Gastroesophageal sphincter (tissue), 3 donors: Measurements from ENCODE around the gene PLEKHG4B.

Source experiments
- EP300 ChIP-seq: sonication (generic); formaldehyde crosslinking; IDR thresholded peaks from one replicate; pipeline ENCODE4 v1.6.1; 2017; ENCODE audit warnings: antibody characterized with exemption, mild to moderate bottlenecking
- POLR2A ChIP-seq, 2 donors: fragments of 450-650 bp; IDR thresholded peaks; one replicate each; pipeline ENCODE4 v1.6.1; 2017; ENCODE audit warnings: antibody characterized with exemption in 2 of 2, mild to moderate bottlenecking in 2 of 2, moderate library complexity in 1 of 2
- POLR2AphosphoS5 ChIP-seq: sonication (generic); formaldehyde crosslinking; IDR thresholded peaks from one replicate; pipeline ENCODE4 v1.6.1; 2017; ENCODE audit warnings: antibody characterized with exemption
- TF ChIP-seq, protein P1 (sequence below), 4 experiments: fragments of 200-600 bp in 2 of 4; fragments of 450-650 bp in 2 of 4; sonication (generic) in 1 of 4; IDR thresholded peaks; one replicate each; pipeline ENCODE4 v1.5.1; 2017 to 2019; ENCODE audit warnings: antibody characterized with exemption in 4 of 4, mild to moderate bottlenecking in 2 of 4, moderate library complexity in 2 of 4

DNA sequence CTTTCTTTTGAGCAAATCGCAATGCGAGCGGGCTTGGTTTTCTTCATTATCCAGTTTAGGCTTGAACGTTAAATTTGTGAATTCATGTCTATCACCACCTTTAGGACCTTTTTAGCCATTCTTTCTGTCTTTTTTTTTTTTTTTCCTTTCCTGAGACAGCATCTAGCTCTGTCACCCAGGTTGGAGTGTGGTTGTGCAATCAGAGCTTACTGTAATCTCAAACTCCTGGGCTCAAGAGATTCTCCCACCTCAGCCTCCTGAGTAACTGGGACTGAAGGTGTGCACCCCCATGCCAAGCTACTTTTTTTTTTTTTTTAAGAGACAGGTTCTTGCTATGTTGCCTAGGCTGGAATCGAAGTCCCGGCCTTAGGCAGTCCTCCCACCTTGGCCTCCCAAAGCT lies 60.1 kb downstream of the PLEKHG4B start:
- TF ChIP-seq, protein P1, sequence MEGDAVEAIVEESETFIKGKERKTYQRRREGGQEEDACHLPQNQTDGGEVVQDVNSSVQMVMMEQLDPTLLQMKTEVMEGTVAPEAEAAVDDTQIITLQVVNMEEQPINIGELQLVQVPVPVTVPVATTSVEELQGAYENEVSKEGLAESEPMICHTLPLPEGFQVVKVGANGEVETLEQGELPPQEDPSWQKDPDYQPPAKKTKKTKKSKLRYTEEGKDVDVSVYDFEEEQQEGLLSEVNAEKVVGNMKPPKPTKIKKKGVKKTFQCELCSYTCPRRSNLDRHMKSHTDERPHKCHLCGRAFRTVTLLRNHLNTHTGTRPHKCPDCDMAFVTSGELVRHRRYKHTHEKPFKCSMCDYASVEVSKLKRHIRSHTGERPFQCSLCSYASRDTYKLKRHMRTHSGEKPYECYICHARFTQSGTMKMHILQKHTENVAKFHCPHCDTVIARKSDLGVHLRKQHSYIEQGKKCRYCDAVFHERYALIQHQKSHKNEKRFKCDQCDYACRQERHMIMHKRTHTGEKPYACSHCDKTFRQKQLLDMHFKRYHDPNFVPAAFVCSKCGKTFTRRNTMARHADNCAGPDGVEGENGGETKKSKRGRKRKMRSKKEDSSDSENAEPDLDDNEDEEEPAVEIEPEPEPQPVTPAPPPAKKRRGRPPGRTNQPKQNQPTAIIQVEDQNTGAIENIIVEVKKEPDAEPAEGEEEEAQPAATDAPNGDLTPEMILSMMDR (IDR thresholded peaks at IDR 0.05), result no peak
- no peak for TF ChIP-seq POLR2AphosphoS5
- TF ChIP-seq POLR2A (IDR thresholded peaks at IDR 0.05), result no peak
- TF ChIP-seq EP300, result no peak
